HG03342 (cell line): ENCODE measurements around the gene DNM2.

ENCODE experiments used
- ATAC-seq: cut with Tn5 transposase; IDR thresholded peaks from one replicate; pipeline ENCODE4 v1.9.1; 2021; ENCODE audit warnings: mild to moderate bottlenecking, moderate library complexity; ENCODE audit not compliant: unreplicated experiment

DNM2 gene

DNA sequence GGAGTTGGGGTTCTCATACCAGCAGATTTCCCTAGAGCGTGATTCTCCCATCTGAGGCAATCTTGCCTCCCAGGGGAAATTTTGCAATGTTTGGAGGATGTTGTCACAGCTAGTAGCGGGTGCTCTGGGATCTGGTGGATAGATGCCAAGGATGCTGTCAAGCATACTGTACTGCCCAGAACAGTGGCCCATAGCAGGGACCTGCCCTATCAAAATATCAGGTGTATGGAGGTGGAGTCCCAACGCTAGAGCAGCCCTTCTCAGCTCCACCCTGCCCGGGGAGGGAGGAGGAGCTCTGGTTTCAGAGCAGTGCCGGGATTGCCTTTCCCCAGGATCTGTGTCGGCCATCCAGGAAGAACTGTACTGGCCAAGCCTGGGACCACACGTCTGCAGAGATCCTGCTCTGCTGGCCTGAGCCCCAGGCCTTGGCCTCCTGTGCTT is 27.5 kb upstream of the DNM2 start:
- no peak for ATAC-seq

- no peak for ATAC-seq
Observed at GRCh38 chr19:10691178-10691881, 26.5 kb upstream of the DNM2 start.

GRCh38 chr19:10691883-10692282 is 26.0 kb upstream of the DNM2 start:
- no peak for ATAC-seq

DNA sequence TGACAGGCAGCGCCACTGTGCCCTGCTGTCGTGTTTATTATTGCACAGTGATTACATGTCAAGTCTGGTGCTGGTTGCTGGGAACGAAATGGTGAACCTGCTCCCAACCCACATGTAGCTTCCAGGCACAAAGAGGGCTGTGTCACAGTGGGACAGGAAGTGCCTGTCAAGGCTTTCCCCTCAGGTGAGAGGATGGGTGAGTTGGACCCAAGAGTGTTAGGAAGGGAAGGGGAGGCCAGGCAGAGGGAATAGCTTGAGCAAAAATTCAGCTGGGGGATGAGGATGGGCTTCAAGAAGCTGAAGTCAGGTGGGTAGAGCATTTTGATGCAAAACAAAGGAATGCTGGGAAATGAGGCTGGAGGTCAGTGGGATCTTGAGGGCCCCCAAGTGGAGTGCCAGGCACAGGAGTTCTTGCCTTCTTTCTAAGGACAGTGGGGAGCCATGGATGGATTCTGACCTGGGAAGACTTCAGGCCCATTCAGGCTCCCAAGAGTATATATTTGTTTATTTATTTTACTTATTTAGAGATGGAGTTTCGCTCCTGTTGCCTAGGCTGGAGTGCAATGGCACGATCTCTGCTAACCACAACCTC is 25.1 kb upstream of the DNM2 start:
- ATAC-seq, result no peak

DNA sequence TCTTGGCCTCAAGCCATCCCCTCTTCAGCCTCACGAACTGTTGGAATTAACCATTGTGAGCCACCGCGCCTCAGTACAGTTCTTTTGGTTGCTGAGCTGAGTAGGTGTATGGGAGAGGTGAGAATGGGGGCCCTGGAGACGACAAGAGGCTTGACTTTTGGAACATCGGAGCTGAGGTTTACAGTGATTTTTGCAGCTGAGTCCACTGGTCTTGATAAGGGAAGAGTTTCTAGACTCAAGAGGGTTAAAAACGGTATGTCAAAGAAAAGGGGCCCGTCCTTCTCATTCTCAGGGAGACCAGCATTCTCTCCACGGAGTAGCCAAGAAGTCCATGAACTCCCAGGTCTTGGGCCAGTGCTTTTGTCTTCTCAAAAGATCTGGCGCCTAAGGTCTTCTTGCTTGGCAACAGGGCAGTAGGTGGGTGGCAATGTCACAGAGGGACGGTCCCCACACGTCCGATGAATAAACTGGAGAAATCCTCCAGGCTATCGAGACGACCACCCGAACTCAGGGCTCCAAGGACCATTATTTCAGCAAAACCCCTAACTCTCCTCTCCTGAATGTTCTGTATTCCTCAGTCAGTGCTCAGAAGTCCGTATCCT is 23.1 kb upstream of the DNM2 start:
- no peak for ATAC-seq

- peak; percentile 66 for ATAC-seq
Observed at GRCh38 chr19:10695401-10696398, 22.2 kb upstream of the DNM2 start.

DNA sequence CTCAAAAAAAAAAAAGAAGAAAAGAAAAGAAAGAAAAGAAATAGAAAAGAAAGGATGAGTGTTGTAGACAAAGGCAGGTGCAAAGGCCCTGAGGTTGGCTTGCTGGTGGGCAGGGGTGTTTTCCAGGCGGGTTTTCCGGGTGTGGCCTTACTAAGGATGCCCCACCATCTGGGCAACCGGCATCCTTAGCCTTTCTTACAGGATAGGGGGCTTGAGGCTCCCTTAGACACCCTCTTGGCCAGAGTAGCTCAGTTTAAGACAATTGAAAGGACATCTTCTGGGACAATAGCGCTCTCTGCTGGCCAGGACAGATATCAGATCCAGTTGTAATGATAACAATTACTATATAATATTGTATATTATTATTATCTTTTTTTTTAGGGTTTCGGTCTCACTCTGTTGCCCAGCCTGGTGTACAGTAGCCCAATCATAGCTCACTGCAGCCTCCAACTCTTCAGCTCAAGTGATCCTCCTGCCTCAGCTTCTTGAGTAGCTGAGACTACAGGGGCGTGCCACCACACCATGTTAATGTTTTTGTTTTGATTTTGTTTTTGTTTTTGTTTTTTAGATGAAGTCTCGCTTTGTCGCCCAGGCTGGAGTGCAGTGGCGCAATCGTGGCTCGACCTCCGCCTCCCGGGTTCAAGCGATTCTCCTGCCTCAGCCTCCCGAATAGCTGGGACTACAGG is 18.1 kb upstream of the DNM2 start:
- ATAC-seq, result no peak

DNA sequence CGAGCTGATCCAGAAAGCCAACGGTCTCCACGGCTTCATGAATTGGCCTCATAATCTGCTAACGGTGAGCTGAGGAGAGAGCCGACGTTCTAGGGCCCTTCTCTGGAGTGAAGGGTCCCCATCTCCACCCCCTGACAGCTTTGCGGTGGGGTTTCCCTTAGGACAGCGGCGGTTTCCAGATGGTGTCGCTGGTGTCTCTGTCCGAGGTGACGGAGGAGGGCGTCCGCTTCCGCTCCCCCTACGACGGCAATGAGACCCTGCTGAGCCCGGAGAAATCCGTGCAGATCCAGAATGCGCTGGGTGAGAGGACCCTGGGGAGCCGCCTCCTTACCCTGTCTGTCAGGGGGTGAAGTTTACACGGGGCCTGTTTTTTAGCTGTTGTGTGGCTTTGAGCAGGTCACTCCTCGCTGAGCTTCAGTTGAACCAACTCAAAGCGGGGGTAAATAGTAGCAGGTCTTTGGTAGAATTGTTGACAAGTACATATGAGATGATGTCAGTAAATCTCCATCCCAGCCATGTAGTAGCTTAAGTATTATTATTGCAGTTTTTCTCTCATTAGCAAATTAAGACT is 15.8 kb upstream of the DNM2 start:
- no peak for ATAC-seq

DNA sequence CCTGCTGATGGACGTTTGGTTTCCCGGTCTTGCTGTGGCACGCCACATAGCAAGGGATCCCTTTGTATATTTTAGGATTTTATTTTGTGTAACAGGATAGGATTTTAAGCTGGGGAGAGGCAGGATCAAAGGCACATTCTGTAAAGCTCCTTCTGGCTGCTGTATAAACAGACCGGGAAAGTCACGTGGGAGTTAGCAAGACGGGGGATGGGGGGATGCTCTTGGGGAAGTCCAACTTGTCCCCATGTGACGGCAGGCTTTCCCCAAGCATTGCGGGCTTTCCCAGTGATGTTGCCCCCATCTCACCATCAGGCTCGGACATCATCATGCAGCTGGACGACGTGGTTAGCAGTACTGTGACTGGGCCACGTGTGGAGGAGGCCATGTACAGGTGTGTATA is 10.9 kb upstream of the DNM2 start:
- ATAC-seq, result no peak

GRCh38 chr19:10707440-10707839 is 10.4 kb upstream of the DNM2 start:
- no peak for ATAC-seq

- no peak for ATAC-seq
Observed at GRCh38 chr19:10708291-10708690, 9.6 kb upstream of the DNM2 start.

DNA sequence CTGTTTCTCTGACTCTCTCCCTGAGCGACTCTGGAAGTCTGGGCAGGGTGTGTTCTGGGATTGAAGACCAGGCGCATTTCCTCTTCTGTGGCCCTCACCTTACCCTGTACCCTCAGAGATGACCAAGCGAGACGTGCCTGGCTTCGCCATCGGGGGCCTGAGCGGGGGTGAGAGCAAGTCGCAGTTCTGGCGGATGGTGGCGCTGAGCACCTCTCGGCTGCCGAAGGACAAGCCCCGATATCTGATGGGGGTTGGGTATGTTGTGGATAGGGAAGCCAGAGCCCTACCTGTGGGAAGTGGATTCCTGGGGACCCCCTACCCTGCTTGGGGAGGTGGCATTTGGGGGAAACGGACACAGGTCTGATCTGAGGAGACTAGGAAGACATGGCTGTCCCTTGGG is 5.8 kb upstream of the DNM2 start:
- no peak for ATAC-seq

DNA sequence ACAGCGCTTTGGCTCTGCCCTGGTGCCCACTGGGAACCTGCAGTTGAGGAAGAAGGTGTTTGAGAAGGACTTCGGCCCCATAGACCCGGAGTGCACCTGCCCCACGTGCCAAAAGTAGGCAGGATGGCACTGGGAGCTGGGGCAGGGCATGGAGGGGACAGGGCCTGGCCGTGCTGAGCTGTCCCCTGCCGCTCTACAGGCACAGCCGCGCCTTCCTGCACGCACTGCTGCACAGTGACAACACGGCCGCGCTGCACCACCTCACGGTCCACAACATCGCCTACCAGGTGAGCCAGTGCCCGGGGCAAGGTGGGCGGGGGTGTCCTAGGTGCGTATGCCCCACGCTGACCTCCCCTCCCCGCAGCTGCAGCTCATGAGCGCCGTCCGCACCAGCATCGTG is 5.1 kb upstream of the DNM2 start:
- ATAC-seq, result no peak

- ATAC-seq, result no peak
Observed at GRCh38 chr19:10713317-10713716, 4.6 kb upstream of the DNM2 start.

DNA sequence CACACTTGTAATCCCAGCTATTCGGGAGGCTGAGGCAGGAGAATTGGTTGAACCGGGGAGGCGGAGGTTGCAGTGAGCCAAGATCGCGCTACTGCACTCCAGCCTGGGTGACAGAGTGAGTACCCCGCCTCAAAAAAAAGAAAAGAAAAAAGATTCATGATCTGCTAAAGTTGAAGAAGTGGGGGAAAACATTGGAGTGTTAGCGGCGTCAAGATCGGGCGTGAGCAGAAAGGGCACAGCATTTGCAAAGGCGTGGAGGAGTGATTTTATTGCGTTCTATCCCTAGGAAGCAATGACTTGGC is 874 bp upstream of the DNM2 start:
- no peak for ATAC-seq

GRCh38 chr19:10718205-10719196 is 622 bp downstream of the DNM2 start:
- ATAC-seq, result no peak

DNA sequence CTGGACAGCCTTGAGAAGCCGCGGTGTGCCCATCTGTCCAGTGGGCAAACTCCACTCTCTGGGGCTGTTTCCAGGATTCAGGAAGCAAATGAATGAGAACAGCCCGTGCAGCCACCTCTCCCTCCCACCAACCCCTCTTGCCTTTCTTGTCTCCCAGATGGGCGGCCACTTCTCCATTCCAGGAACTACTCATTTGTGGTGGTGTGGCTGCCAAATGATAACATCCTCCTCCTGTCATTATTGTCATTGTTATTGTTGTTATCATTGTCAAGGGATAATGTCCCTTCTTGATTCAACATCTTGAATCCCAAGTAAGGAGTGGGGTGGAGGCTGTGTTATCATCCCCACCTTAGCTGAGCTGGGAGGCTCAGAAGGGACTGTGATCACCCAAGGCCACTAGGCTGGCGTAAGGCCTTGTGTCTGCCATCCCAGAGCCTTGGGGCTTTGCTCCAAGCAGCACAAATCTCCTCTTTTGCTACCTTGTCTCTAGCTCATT is 1.6 kb downstream of the DNM2 start:
- ATAC-seq, result no peak

GRCh38 chr19:10720607-10721125 is 2.8 kb downstream of the DNM2 start:
- no peak for ATAC-seq

DNA sequence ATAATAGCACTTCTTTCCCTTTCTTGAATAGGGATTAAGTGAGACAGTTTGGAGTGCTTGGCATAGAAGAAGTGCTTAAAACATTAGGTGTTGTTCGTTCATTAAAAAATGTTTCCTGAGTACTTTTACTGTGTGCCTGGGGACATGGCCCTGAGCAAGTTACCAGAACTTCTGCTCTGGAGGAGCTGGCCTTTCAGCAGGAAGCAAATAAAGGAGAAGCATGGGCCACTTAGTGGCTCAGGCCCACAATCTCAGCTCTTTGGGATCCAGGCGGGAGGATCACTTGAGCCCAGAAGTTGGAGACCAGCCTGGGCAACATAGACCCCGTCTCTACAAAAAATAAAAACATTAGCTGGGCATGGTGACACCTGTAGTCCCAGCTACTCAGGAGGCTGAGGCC is 5.7 kb downstream of the DNM2 start:
- ATAC-seq, result no peak
